ENCODE measurements around the gene C20orf144.
"Not testable (repeated sequence)": the region's sequence is repeated elsewhere in the genome, so short reads cannot be mapped to it uniquely, and the experiment has no call there.

The C20orf144 gene

GRCh38 chr20:33662172-33662571 is at the start of gene C20orf144:
C20orf144 (plus strand) TSS chr20:33662327; CDS start chr20:33662346, 19 bp downstream.
- DNase-seq (ENCODE audit: low spot score in 2 of 2) = no peak
- H3K9me3 Mint-ChIP-seq = no peaks in the 10 kb centered on the region
- peak within 1 kb of the TSS; percentile 86 for H3K4me3 Mint-ChIP-seq
- no peak for ATAC-seq (ENCODE audit: low read depth)
- peaks cover 21% of the 10 kb centered on the region for H3K4me1 Mint-ChIP-seq
- peaks cover 2% of the 10 kb centered on the region for H3K36me3 Mint-ChIP-seq
- no peaks in the 10 kb centered on the region for H3K27me3 Mint-ChIP-seq
- H3K27ac Mint-ChIP-seq = peak within 1 kb of the TSS; percentile 53

GRCh38 chr20:33621717-33622400 is 40.3 kb upstream of the C20orf144 start:
- DNase-seq (ENCODE audit: low spot score in 2 of 2) (no peak), ATAC-seq (ENCODE audit: low read depth) (no peak)
- H3K27me3 Mint-ChIP-seq = no peaks in the 10 kb centered on the region
- H3K36me3 Mint-ChIP-seq = peaks cover 26% of the 10 kb centered on the region
- H3K9me3 Mint-ChIP-seq = no peaks in the 10 kb centered on the region
- peaks cover 9% of the 10 kb centered on the region for H3K4me1 Mint-ChIP-seq
- H3K27ac Mint-ChIP-seq = peak overlapping the region; percentile 55
- H3K4me3 Mint-ChIP-seq = no peak overlapping the region

- no peaks in the 10 kb centered on the region for H3K9me3 Mint-ChIP-seq
- peaks cover 25% of the 10 kb centered on the region for H3K36me3 Mint-ChIP-seq
- no peak for DNase-seq (ENCODE audit: low spot score in 2 of 2)
- peaks cover 9% of the 10 kb centered on the region for H3K4me1 Mint-ChIP-seq
- no peaks in the 10 kb centered on the region for H3K27me3 Mint-ChIP-seq
- H3K4me3 Mint-ChIP-seq = no peak overlapping the region
- H3K27ac Mint-ChIP-seq = no peak overlapping the region
- no peak for ATAC-seq (ENCODE audit: low read depth)
These were observed 39.3 kb upstream of the C20orf144 start for GRCh38 chr20:33622705-33623365.

- no peaks in the 10 kb centered on the region for H3K9me3 Mint-ChIP-seq
- peak; percentile 42 for ATAC-seq (ENCODE audit: low read depth)
- H3K4me1 Mint-ChIP-seq = peaks cover 9% of the 10 kb centered on the region
- no peaks in the 10 kb centered on the region for H3K27me3 Mint-ChIP-seq
- H3K36me3 Mint-ChIP-seq = peaks cover 32% of the 10 kb centered on the region
- peak overlapping the region; percentile 67 for H3K27ac Mint-ChIP-seq
- H3K4me3 Mint-ChIP-seq = no peak overlapping the region
- DNase-seq (ENCODE audit: low spot score in 2 of 2) = no peak
These were observed 37.7 kb upstream of the C20orf144 start for GRCh38 chr20:33624399-33624798.

- DNase-seq (ENCODE audit: low spot score in 2 of 2) (no peak), ATAC-seq (ENCODE audit: low read depth) (no peak)
- H3K9me3 Mint-ChIP-seq = no peaks in the 10 kb centered on the region
- H3K4me3 Mint-ChIP-seq = no peak overlapping the region
- H3K4me1 Mint-ChIP-seq = peaks cover 7% of the 10 kb centered on the region
- H3K36me3 Mint-ChIP-seq = peaks cover 44% of the 10 kb centered on the region
- H3K27me3 Mint-ChIP-seq = no peaks in the 10 kb centered on the region
- no peak overlapping the region for H3K27ac Mint-ChIP-seq
These were observed 35.9 kb upstream of the C20orf144 start for GRCh38 chr20:33626190-33626589.

- H3K4me3 Mint-ChIP-seq = no peak overlapping the region
- H3K4me1 Mint-ChIP-seq = peaks cover 7% of the 10 kb centered on the region
- ATAC-seq (ENCODE audit: low read depth) (no peak), DNase-seq (ENCODE audit: low spot score in 2 of 2) (no peak)
- no peak overlapping the region for H3K27ac Mint-ChIP-seq
- H3K36me3 Mint-ChIP-seq = peaks cover 44% of the 10 kb centered on the region
- H3K27me3 Mint-ChIP-seq = no peaks in the 10 kb centered on the region
- H3K9me3 Mint-ChIP-seq = no peaks in the 10 kb centered on the region
These were observed 34.4 kb upstream of the C20orf144 start for GRCh38 chr20:33627577-33628216.

- Mint-ChIP-seq H3K4me3 (no peak overlapping the region), H3K27me3 (no peaks in the 10 kb centered on the region), H3K4me1 (peaks cover 3% of the 10 kb centered on the region), H3K9me3 (no peaks in the 10 kb centered on the region), H3K27ac (no peak overlapping the region), H3K36me3 (peaks cover 41% of the 10 kb centered on the region)
- DNase-seq (ENCODE audit: low spot score in 2 of 2) (no peak), ATAC-seq (ENCODE audit: low read depth) (no peak)
These were observed 32.6 kb upstream of the C20orf144 start for GRCh38 chr20:33629533-33629932.

GRCh38 chr20:33629979-33630378 is 32.1 kb upstream of the C20orf144 start:
- DNase-seq (ENCODE audit: low spot score in 2 of 2) (no peak), ATAC-seq (ENCODE audit: low read depth) (no peak)
- Mint-ChIP-seq H3K4me1 (no peaks in the 10 kb centered on the region), H3K4me3 (no peak overlapping the region), H3K36me3 (peaks cover 38% of the 10 kb centered on the region), H3K9me3 (no peaks in the 10 kb centered on the region), H3K27ac (no peak overlapping the region), H3K27me3 (no peaks in the 10 kb centered on the region)

- Mint-ChIP-seq H3K9me3 (no peaks in the 10 kb centered on the region), H3K27me3 (no peaks in the 10 kb centered on the region), H3K36me3 (peaks cover 34% of the 10 kb centered on the region), H3K4me3 (no peak overlapping the region), H3K27ac (no peak overlapping the region), H3K4me1 (no peaks in the 10 kb centered on the region)
- no peak for ATAC-seq (ENCODE audit: low read depth)
- no peak for DNase-seq (ENCODE audit: low spot score in 2 of 2)
These were observed 31.6 kb upstream of the C20orf144 start for GRCh38 chr20:33630507-33630906.

- peaks cover 37% of the 10 kb centered on the region for H3K36me3 Mint-ChIP-seq
- H3K9me3 Mint-ChIP-seq; H3K27me3 Mint-ChIP-seq; H3K4me1 Mint-ChIP-seq; H3K4me3 Mint-ChIP-seq; ATAC-seq (ENCODE audit: low read depth); DNase-seq (ENCODE audit: low spot score in 2 of 2); H3K27ac Mint-ChIP-seq: not testable (repeated sequence)
These were observed 30.2 kb upstream of the C20orf144 start for GRCh38 chr20:33631910-33632309.

GRCh38 chr20:33635341-33635740 is 26.8 kb upstream of the C20orf144 start:
- H3K36me3 Mint-ChIP-seq = peaks cover 29% of the 10 kb centered on the region

GRCh38 chr20:33636776-33637175 is 25.4 kb upstream of the C20orf144 start:
- Mint-ChIP-seq H3K27ac (no peak overlapping the region), H3K4me1 (no peaks in the 10 kb centered on the region), H3K27me3 (no peaks in the 10 kb centered on the region), H3K9me3 (no peaks in the 10 kb centered on the region), H3K36me3 (peaks cover 23% of the 10 kb centered on the region), H3K4me3 (no peak overlapping the region)
- no peak for ATAC-seq (ENCODE audit: low read depth)
- no peak for DNase-seq (ENCODE audit: low spot score in 2 of 2)

More at GRCh38 chr20:33635341-33635740, 26.8 kb upstream of the C20orf144 start:
- Mint-ChIP-seq H3K27me3 (no peaks in the 10 kb centered on the region), H3K4me1 (no peaks in the 10 kb centered on the region), H3K27ac (no peak overlapping the region), H3K9me3 (no peaks in the 10 kb centered on the region), H3K4me3 (no peak overlapping the region)
- ATAC-seq (ENCODE audit: low read depth) (no peak), DNase-seq (ENCODE audit: low spot score in 2 of 2) (no peak)

- Mint-ChIP-seq H3K4me1 (no peaks in the 10 kb centered on the region), H3K4me3 (no peak overlapping the region), H3K9me3 (no peaks in the 10 kb centered on the region), H3K36me3 (peaks cover 23% of the 10 kb centered on the region), H3K27ac (no peak overlapping the region), H3K27me3 (no peaks in the 10 kb centered on the region)
- no peak for ATAC-seq (ENCODE audit: low read depth)
- no peak for DNase-seq (ENCODE audit: low spot score in 2 of 2)
These were observed 21.8 kb upstream of the C20orf144 start for GRCh38 chr20:33640287-33640686.

GRCh38 chr20:33644313-33645071 is 17.6 kb upstream of the C20orf144 start:
- no peak for ATAC-seq (ENCODE audit: low read depth)
- no peak overlapping the region for H3K27ac Mint-ChIP-seq

More at GRCh38 chr20:33644313-33645071, 17.6 kb upstream of the C20orf144 start:
- no peak overlapping the region for H3K4me3 Mint-ChIP-seq
- no peaks in the 10 kb centered on the region for H3K9me3 Mint-ChIP-seq
- H3K36me3 Mint-ChIP-seq = peaks cover 19% of the 10 kb centered on the region
- DNase-seq (ENCODE audit: low spot score in 2 of 2) = no peak
- H3K4me1 Mint-ChIP-seq = peaks cover 9% of the 10 kb centered on the region
- H3K27me3 Mint-ChIP-seq = no peaks in the 10 kb centered on the region
